ENCODE results near the gene EGFR. TPM values are rescaled to one million over a fixed set of nuclear protein-coding genes. Genes with fewer than 3 reads are reported as not detected.
A peak's percentile ranks its signal among the peaks of the same experiment; 100 is the strongest.

Gene EGFR
- total RNA-seq, 1 experiment from 2014 or later = 448 TPM

- peaks cover 6% of the 10 kb centered on the region for H3K4me1 Mint-ChIP-seq (ENCODE audit: insufficient read depth, unreplicated experiment)
- peaks cover 93% of the 10 kb centered on the region for H3K36me3 Mint-ChIP-seq (ENCODE audit: insufficient read depth, unreplicated experiment)
- H3K4me3 Mint-ChIP-seq (ENCODE audit: unreplicated experiment) = no peak overlapping the region
- no peak for TF ChIP-seq CTCF (IDR thresholded peaks at IDR 0.05; ENCODE audit: unreplicated experiment)
- BruUV-seq (replicated peaks) = no TSS peak
- H3K27me3 Mint-ChIP-seq (ENCODE audit: insufficient read depth, unreplicated experiment) = no peaks in the 10 kb centered on the region
- H3K27ac Mint-ChIP-seq (ENCODE audit: low read depth, unreplicated experiment) = no peak overlapping the region
- no peaks in the 10 kb centered on the region for H3K9me3 Mint-ChIP-seq (ENCODE audit: unreplicated experiment)
- POLR2A ChIA-PET = interaction anchor here (2.5 kb wide), 1 partner anchor 12 kb away, joined by 10 read pairs; no protein-coding TSS in a partner anchor
- DNase-seq (ENCODE audit: unreplicated experiment) = no peak
- intact Hi-C loops (cut with micrococcal nuclease) = no loop called here
- CTCF ChIA-PET = interaction anchor here (0.5 to 1.9 kb wide), 2 partner anchors 106 to 400 kb away, joined by 3 to 6 read pairs; no protein-coding TSS in a partner anchor
Measured at GRCh38 chr7:55173671-55174070, 154.9 kb downstream of the EGFR start.

- no peaks in the 10 kb centered on the region for H3K9me3 Mint-ChIP-seq (ENCODE audit: unreplicated experiment)
- no peak for TF ChIP-seq CTCF (IDR thresholded peaks at IDR 0.05; ENCODE audit: unreplicated experiment)
- no peak for DNase-seq (ENCODE audit: unreplicated experiment)
- no peak overlapping the region for H3K4me3 Mint-ChIP-seq (ENCODE audit: unreplicated experiment)
- H3K27me3 Mint-ChIP-seq (ENCODE audit: insufficient read depth, unreplicated experiment) = no peaks in the 10 kb centered on the region
- intact Hi-C loops (cut with micrococcal nuclease) = no loop called here
- peaks cover 6% of the 10 kb centered on the region for H3K4me1 Mint-ChIP-seq (ENCODE audit: insufficient read depth, unreplicated experiment)
- CTCF ChIA-PET = interaction anchor here (1.1 kb wide), 1 partner anchor 80 kb away, joined by 4 read pairs; no protein-coding TSS in a partner anchor
- BruUV-seq (replicated peaks) = no TSS peak
- POLR2A ChIA-PET = interaction anchor here (2.5 kb wide), 1 partner anchor 11 kb away, joined by 10 read pairs; no protein-coding TSS in a partner anchor
- no peak overlapping the region for H3K27ac Mint-ChIP-seq (ENCODE audit: low read depth, unreplicated experiment)
- peaks cover 96% of the 10 kb centered on the region for H3K36me3 Mint-ChIP-seq (ENCODE audit: insufficient read depth, unreplicated experiment)
Measured at GRCh38 chr7:55174456-55174855, 155.6 kb downstream of the EGFR start.

- ChIA-PET POLR2A (interaction anchor here (2.5 kb wide), 1 partner anchor 11 kb away, joined by 10 read pairs; no protein-coding TSS in a partner anchor), CTCF (interaction anchor here (1.1 kb wide), 1 partner anchor 80 kb away, joined by 4 read pairs; no protein-coding TSS in a partner anchor)
- no peak for TF ChIP-seq CTCF (IDR thresholded peaks at IDR 0.05; ENCODE audit: unreplicated experiment)
- no TSS peak for BruUV-seq (replicated peaks)
- no peak overlapping the region for H3K4me3 Mint-ChIP-seq (ENCODE audit: unreplicated experiment)
- no peaks in the 10 kb centered on the region for H3K9me3 Mint-ChIP-seq (ENCODE audit: unreplicated experiment)
- peak overlapping the region; percentile 14 for H3K27ac Mint-ChIP-seq (ENCODE audit: low read depth, unreplicated experiment)
- H3K4me1 Mint-ChIP-seq (ENCODE audit: insufficient read depth, unreplicated experiment) = peaks cover 6% of the 10 kb centered on the region
- peaks cover 96% of the 10 kb centered on the region for H3K36me3 Mint-ChIP-seq (ENCODE audit: insufficient read depth, unreplicated experiment)
- DNase-seq (ENCODE audit: unreplicated experiment) = no peak
- H3K27me3 Mint-ChIP-seq (ENCODE audit: insufficient read depth, unreplicated experiment) = no peaks in the 10 kb centered on the region
- intact Hi-C loops (cut with micrococcal nuclease) = no loop called here
Measured at GRCh38 chr7:55174856-55175255, 156.0 kb downstream of the EGFR start.

- intact Hi-C loops (cut with micrococcal nuclease) = no loop called here
- ChIA-PET CTCF (interaction anchor here (0.6 to 1.7 kb wide), 3 partner anchors 78 to 1100 kb away, joined by 5 to 7 read pairs (median 6); no protein-coding TSS in a partner anchor), POLR2A (interaction anchor here (1.3 to 1.9 kb wide), 3 partner anchors 9 to 11 kb away, joined by 3 to 4 read pairs (median 3); no protein-coding TSS in a partner anchor)
- H3K27me3 Mint-ChIP-seq (ENCODE audit: insufficient read depth, unreplicated experiment) = no peaks in the 10 kb centered on the region
- H3K9me3 Mint-ChIP-seq (ENCODE audit: unreplicated experiment) = no peaks in the 10 kb centered on the region
- BruUV-seq (replicated peaks) = no TSS peak
- no peak overlapping the region for H3K27ac Mint-ChIP-seq (ENCODE audit: low read depth, unreplicated experiment)
- H3K4me1 Mint-ChIP-seq (ENCODE audit: insufficient read depth, unreplicated experiment) = peaks cover 2% of the 10 kb centered on the region
- no peak overlapping the region for H3K4me3 Mint-ChIP-seq (ENCODE audit: unreplicated experiment)
- peaks cover 96% of the 10 kb centered on the region for H3K36me3 Mint-ChIP-seq (ENCODE audit: insufficient read depth, unreplicated experiment)
- DNase-seq (ENCODE audit: unreplicated experiment) = no peak
- no peak for TF ChIP-seq CTCF (IDR thresholded peaks at IDR 0.05; ENCODE audit: unreplicated experiment)
Measured at GRCh38 chr7:55177068-55177530, 158.3 kb downstream of the EGFR start.
